HepG2 (cell line): ENCODE results near the gene C13orf46. TPM values are rescaled to one million over a fixed set of nuclear protein-coding genes. Genes with fewer than 3 reads are reported as not detected.
A peak's percentile ranks its signal among the peaks of the same experiment; 100 is the strongest.

Source experiments
- ATAC-seq: fragments of 200-7000 bp; cut with Tn5 transposase; 3 replicates; pipeline ENCODE4 v1.9.1; 2020; ENCODE audit warnings: mild to moderate bottlenecking, moderate library complexity
- BruUV-seq: library from RNA; stranded (reverse); fragments of 400-500 nt; replicated peaks from 2 replicates; lab custom pipeline; 2021; lab: Mats Ljungman, UMichigan
- CTCF ChIA-PET: fragments of 300-600 bp; formaldehyde crosslinking; extraction: SDS; loops from one replicate; lab custom pipeline; 2021; ENCODE audit warnings: low total read pairs, inconsistent platforms, low intra/inter-chr PET ratio; lab: Yijun Ruan, JAX
- POLR2A ChIA-PET: fragments of 350-600 bp; sonication (Branson Sonifier 250); formaldehyde crosslinking; loops from one replicate; lab custom pipeline; 2020; ENCODE audit warnings: antibody characterized with exemption, inconsistent platforms; lab: Yijun Ruan, JAX
- DNase-seq: peaks from one replicate; pipeline ENCODE4 v3.0.0-alpha.2; 2015; ENCODE audit warnings: low spot score
- FAIRE-seq: peaks from 3 replicates; lab custom pipeline; 2011; peaks lifted over from hg19 to GRCh38; lab: Jason Lieb, UNC
- H2AFZ ChIP-seq: one replicate; pipeline ENCODE4 v1.6.1; 2011; ENCODE audit warnings: low read length, inconsistent platforms
- H3K27ac ChIP-seq: fragments of 300-600 bp; 3 replicates; pipeline ENCODE4 v1.8.0; 2011; ENCODE audit warnings: mixed run types, mild to moderate bottlenecking, mixed read lengths, low read length, inconsistent platforms; ENCODE audit not compliant: insufficient read depth; ENCODE audit errors: extremely low read length
- H3K27me3 ChIP-seq, 2 experiments: fragments of 200-600 bp in 1 of 2; 2 replicates in 1 of 2; 3 replicates in 1 of 2; pipeline versions ENCODE4 v1.6.0 to v1.8.0; 2011; ENCODE audit warnings: low read length in 2 of 2, mild to moderate bottlenecking in 2 of 2, moderate library complexity in 2 of 2, inconsistent platforms in 1 of 2; ENCODE audit not compliant: insufficient read depth in 2 of 2, control insufficient read depth in 1 of 2
- H3K36me3 ChIP-seq, 2 experiments: fragments of 200-600 bp in 1 of 2; replicated peaks in 1 of 2; 2 replicates in 1 of 2; 3 replicates in 1 of 2; pipeline versions ENCODE4 v1.5.1 to v1.8.0; 2011; ENCODE audit warnings: low read length in 2 of 2, inconsistent platforms in 1 of 2; ENCODE audit not compliant: insufficient read depth in 2 of 2, control insufficient read depth in 1 of 2
- H3K4me1 ChIP-seq: 2 replicates; pipeline ENCODE4 v1.5.1; 2012; ENCODE audit warnings: low read length, inconsistent platforms; ENCODE audit not compliant: insufficient read depth
- H3K4me2 ChIP-seq: 2 replicates; pipeline ENCODE4 v1.6.0; 2011; ENCODE audit warnings: low read depth, low read length, inconsistent platforms
- H3K4me3 ChIP-seq, 3 experiments: fragments of 200-600 bp in 1 of 3; sonication (generic), shearing (Covaris generic) in 1 of 3; replicated peaks in 1 of 3; 2 replicates each; pipeline ENCODE4 v1.5.1; 2011 to 2016; ENCODE audit warnings: low read length in 3 of 3, inconsistent platforms in 2 of 3, low read depth in 2 of 3, mild to moderate bottlenecking in 2 of 3, control low read depth in 1 of 3, mixed read lengths in 1 of 3; ENCODE audit not compliant: insufficient read depth in 1 of 3
- H3K79me2 ChIP-seq: one replicate; pipeline ENCODE4 v1.6.1; 2011; ENCODE audit warnings: low read length, inconsistent platforms; ENCODE audit not compliant: insufficient read depth
- H3K9ac ChIP-seq: 2 replicates; pipeline ENCODE4 v1.6.0; 2011; ENCODE audit warnings: mild to moderate bottlenecking, low read depth, low read length, inconsistent platforms; ENCODE audit not compliant: insufficient read depth
- H3K9me3 ChIP-seq: 2 replicates; pipeline ENCODE4 v1.5.1; 2012; ENCODE audit warnings: mild to moderate bottlenecking, low read length
- H4K20me1 ChIP-seq: 2 replicates; pipeline ENCODE4 v1.6.0; 2011; ENCODE audit warnings: inconsistent platforms, mild to moderate bottlenecking, low read length, moderate library complexity; ENCODE audit not compliant: insufficient read depth
- ATF7 ChIP-seq, 2 experiments: fragments of 450-650 bp in 1 of 2; sonication (generic) in 1 of 2; formaldehyde crosslinking in 1 of 2; IDR thresholded peaks; 2 replicates each; pipeline versions ENCODE4 v1.4.0 to v1.6.1; 2016 to 2020; ENCODE audit warnings: antibody characterized with exemption in 1 of 2, mild to moderate bottlenecking in 1 of 2, missing genetic modification reagents in 1 of 2
- ATM ChIP-seq: fragments of 450-650 bp; IDR thresholded peaks from 2 replicates; pipeline ENCODE4 v1.7.1; 2017; ENCODE audit warnings: mild to moderate bottlenecking, borderline replicate concordance
- ATRX ChIP-seq: sonication (generic); formaldehyde crosslinking; IDR thresholded peaks from 2 replicates; pipeline ENCODE4 v1.4.0; 2020; ENCODE audit warnings: missing genetic modification reagents, borderline replicate concordance
- CEBPB ChIP-seq: IDR thresholded peaks from 2 replicates; pipeline ENCODE4 v1.6.1; 2011; ENCODE audit warnings: low read depth, low read length, improper control_type of control experiment, borderline replicate concordance
- FOXK2 ChIP-seq: fragments of 450-650 bp; IDR thresholded peaks from 2 replicates; pipeline ENCODE4 v1.6.1; 2016
- REPIN1 ChIP-seq: sonication (generic); formaldehyde crosslinking; IDR thresholded peaks from 2 replicates; pipeline ENCODE4 v1.8.0; 2022; ENCODE audit warnings: missing genetic modification reagents, low read depth, mild to moderate bottlenecking, borderline replicate concordance
- SMAD1 ChIP-seq: sonication (generic); formaldehyde crosslinking; IDR thresholded peaks from 2 replicates; pipeline ENCODE4 v1.4.0; 2020; ENCODE audit warnings: missing genetic modification reagents, low read depth, mild to moderate bottlenecking, borderline replicate concordance
- SP140L ChIP-seq: sonication (generic); formaldehyde crosslinking; IDR thresholded peaks from 2 replicates; pipeline ENCODE4 v1.4.0; 2020; ENCODE audit warnings: missing genetic modification reagents, borderline replicate concordance
- ZNF670 ChIP-seq: sonication (generic); formaldehyde crosslinking; IDR thresholded peaks from 2 replicates; pipeline ENCODE4 v1.8.0; 2022; ENCODE audit warnings: mild to moderate bottlenecking, missing genetic modification reagents, borderline replicate concordance
- WGBS: methylation state at CpG from one replicate; pipeline ENCODE4 v1.1.6; 2017; ENCODE audit warnings: low lambda C conversion rate; 5-methylcytosine and 5-hydroxymethylcytosine counted together
- in situ Hi-C: cut with HindIII; loops from 2 replicates; pipeline ENCODE4 v1.10.0; 2017; ENCODE audit warnings: low pct_unique_long_range_greater_than_20kb; ENCODE audit not compliant: extremely low pct_ligation_motif_present
- intact Hi-C: fragments of 100-400 bp; cut with micrococcal nuclease; formaldehyde crosslinking; loops from one replicate; pipeline ENCODE4 v1.10.0; 2022; ENCODE audit not compliant: unreplicated experiment
- polyA plus RNA-seq, 8 experiments: library from polyadenylated mRNA; depleted of rRNA in 3 of 8; stranded (reverse) in 7 of 8; unstranded in 1 of 8; fragments of >200 nt; fragmentation: Illumina TruSeq in 4 of 8; extraction: Trizol in 4 of 8; gene quantifications; 2 replicates each; pipeline versions ENCODE4 v1.2.1 to v1.2.3, GENCODE V29; 2011 to 2016; ENCODE audit warnings: low read depth in 4 of 8, missing spikeins in 1 of 8, mixed read lengths in 1 of 8; ENCODE audit not compliant: insufficient read depth in 1 of 8
- total RNA-seq, 5 experiments: library from RNA; depleted of rRNA; stranded (reverse); fragments of >200 nt; fragmentation: Illumina TruSeq; extraction: Trizol; gene quantifications; 2 replicates each; pipeline ENCODE4 v1.2.3, GENCODE V29; 2016; ENCODE audit warnings: low read depth in 1 of 5
- TF ChIP-seq, protein P1 (sequence below), 2 experiments: fragments of 450-650 bp in 1 of 2; sonication (generic) in 1 of 2; formaldehyde crosslinking; IDR thresholded peaks; 2 replicates each; pipeline versions ENCODE4 v1.5.0 to v1.8.0; 2020 to 2022; ENCODE audit warnings: mild to moderate bottlenecking in 1 of 2, missing genetic modification reagents in 1 of 2

The C13orf46 gene
- total and polyA plus RNA-seq, 2 of the 13 experiments (the other 11 are each of a cell fraction or from before 2014, with no cell fraction given): 0.01 TPM; not detected in 1

DNA sequence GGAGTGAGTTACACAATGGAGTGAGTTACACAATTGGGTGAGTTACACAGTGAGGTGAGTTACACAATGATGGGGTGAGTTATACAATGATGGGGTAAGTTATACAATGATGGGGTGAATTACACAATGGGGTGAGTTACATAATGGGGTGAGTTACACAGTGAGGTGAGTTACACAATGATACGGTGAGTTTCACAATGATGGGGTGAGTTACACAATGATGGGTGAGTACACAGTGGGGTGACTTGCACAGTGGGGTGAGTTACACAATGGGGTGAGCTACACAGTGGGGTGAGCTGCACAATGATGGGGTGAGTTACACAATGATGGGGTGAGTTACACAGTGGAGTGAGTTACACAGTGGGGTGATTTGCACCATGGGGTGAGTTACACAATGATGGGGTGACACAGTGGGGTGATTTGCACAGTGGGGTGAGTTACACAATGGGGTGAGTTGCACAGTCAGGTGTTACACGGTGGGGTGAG is 57.5 kb downstream of the C13orf46 start:
- in situ Hi-C loops: no loop called here
- TF ChIP-seq FOXK2: 0 out of 2 replicates have a peak, but pooled peaks have one; percentile 10
- TF ChIP-seq ZNF670 (CRISPR knock-in tag): no peak
- TF ChIP-seq, protein P1, sequence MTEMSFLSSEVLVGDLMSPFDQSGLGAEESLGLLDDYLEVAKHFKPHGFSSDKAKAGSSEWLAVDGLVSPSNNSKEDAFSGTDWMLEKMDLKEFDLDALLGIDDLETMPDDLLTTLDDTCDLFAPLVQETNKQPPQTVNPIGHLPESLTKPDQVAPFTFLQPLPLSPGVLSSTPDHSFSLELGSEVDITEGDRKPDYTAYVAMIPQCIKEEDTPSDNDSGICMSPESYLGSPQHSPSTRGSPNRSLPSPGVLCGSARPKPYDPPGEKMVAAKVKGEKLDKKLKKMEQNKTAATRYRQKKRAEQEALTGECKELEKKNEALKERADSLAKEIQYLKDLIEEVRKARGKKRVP (CRISPR knock-in tag; IDR thresholded peaks at IDR 0.05): 0 out of 4 replicates have a peak, but pooled peaks of 1 of the 2 experiments have one; percentile 25
- no peak for TF ChIP-seq REPIN1 (CRISPR knock-in tag)
- no peak for TF ChIP-seq SMAD1 (CRISPR knock-in tag)
- TF ChIP-seq ATM: peak; percentile 50; the same call in 1 of the 2 replicates
- no peak for TF ChIP-seq SP140L (CRISPR knock-in tag)
- TF ChIP-seq CEBPB: peak; percentile 73
- 0 out of 2 replicates have a peak, but pooled peaks have one; percentile 3 for TF ChIP-seq ATF7 (IDR thresholded peaks at IDR 0.05)
- no peak for TF ChIP-seq ATF7 (CRISPR knock-in tag; IDR thresholded peaks at IDR 0.05)
- no peak for TF ChIP-seq ATRX (CRISPR knock-in tag)
- TF ChIP-seq, all 625 proteins: peak for 5
- ChIA-PET CTCF (no interaction called here), POLR2A (no interaction called here)
- FAIRE-seq: no peak
- no peak overlapping the region for H3K9ac ChIP-seq
- H3K4me1 ChIP-seq: no peaks in the 10 kb centered on the region
- BruUV-seq: no TSS peak
- no peak for ATAC-seq
- 3% methylated on average over 2 of the region's 2 CpGs for WGBS
- H3K9me3 ChIP-seq: peaks cover under 1% of the 10 kb centered on the region; the same call in 1 of the 2 replicates
- H3K27ac ChIP-seq: no peak overlapping the region
- H3K27me3 ChIP-seq: peaks cover 2 to 28% of the 10 kb centered on the region in 2 experiments; a peak in 3 of 5 replicates
- no peak overlapping the region for H2AFZ ChIP-seq
- H3K4me3 ChIP-seq: no peak overlapping the region
- intact Hi-C loops: no loop called here
- H3K79me2 ChIP-seq: no peaks in the 10 kb centered on the region
- H3K36me3 ChIP-seq: no peaks in the 10 kb centered on the region
- no peaks in the 10 kb centered on the region for H4K20me1 ChIP-seq
- H3K4me2 ChIP-seq: no peak overlapping the region
- no peak for DNase-seq
